ENCODE measurements around the gene FAM20B.
A peak's percentile ranks its signal among the peaks of the same experiment; 100 is the strongest.
"Not testable (repeated sequence)": the region's sequence is repeated elsewhere in the genome, so short reads cannot be mapped to it uniquely, and the experiment has no call there.

FAM20B gene

DNA sequence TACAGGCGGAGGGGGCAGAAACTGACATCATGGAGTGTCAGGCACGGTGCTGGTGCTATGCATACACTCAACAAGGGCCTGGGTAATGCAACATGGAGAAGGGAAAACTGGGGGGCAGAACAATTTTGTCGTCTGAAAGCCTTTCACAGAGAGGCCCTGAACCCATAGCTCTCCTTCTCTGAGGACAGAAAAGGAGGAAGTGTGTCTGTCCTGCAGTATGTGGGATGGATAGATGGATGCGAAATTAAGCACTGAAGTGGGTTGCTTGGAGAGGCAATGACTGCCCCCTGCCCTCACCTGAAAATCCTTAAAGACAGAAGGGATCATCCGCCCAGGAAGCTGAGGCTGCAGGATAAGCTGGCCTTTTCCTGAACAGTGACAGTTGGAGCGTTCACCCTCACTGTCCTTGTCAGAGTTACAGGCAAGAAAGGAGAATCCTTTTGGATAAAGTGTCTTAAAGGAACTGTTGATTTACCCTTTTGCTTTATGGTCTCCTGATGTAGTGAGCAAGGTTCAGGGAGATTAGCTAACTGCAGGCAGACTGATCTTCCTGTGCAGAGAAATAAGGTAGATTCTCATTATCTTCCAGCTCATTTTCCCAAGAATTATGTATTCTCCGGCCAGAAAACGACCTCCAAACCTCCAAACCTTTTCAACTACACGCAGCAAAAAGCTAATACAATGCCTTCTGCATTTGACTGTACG lies 1.6 kb upstream of the FAM20B start:
- DNase-seq (ENCODE audit: low read depth, low spot score): no peak

DNA sequence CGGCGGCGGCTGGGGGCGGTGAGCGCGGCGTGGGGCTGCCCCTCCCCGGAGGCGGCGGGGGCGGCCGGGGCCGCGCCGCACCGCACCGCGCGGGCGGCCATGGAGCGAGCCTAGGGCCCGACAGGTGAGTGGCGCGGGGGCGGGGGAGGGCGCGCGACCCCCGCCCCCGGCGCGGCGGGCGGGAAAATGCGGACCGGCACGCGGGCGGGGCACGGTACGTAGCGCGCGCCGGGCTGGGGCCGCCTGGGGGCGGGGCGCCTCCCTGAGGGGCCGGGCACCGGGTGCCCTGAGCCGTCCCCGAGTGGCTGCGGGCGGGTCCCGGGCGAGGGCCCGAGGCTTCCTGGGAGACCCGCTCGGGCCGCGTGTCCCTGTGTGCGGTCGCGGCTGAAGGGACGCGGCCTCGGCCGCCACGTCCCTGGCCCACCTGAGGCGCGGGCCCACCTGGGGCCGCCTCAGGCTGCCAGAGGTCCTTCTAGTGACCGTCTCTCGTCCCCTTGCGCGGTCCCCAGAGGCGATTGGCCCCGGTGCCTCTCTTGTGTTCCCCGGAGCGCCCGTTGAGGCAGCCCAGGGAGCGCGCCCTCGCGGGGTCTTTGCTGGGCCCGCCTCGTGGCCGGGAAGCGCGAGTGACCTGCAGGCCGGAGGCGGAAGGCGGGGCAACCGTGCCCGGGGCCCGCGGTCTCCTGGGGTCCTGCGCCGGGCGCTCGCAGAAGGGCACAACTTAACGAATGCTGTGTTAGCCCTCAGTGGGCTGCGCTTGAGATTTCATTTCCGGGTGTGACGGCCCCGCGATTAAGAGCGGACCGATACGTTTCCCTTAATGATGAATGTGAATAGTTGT lies 500 bp downstream of the FAM20B start:
- peak; percentile 80 for DNase-seq (ENCODE audit: low read depth, low spot score)

DNA sequence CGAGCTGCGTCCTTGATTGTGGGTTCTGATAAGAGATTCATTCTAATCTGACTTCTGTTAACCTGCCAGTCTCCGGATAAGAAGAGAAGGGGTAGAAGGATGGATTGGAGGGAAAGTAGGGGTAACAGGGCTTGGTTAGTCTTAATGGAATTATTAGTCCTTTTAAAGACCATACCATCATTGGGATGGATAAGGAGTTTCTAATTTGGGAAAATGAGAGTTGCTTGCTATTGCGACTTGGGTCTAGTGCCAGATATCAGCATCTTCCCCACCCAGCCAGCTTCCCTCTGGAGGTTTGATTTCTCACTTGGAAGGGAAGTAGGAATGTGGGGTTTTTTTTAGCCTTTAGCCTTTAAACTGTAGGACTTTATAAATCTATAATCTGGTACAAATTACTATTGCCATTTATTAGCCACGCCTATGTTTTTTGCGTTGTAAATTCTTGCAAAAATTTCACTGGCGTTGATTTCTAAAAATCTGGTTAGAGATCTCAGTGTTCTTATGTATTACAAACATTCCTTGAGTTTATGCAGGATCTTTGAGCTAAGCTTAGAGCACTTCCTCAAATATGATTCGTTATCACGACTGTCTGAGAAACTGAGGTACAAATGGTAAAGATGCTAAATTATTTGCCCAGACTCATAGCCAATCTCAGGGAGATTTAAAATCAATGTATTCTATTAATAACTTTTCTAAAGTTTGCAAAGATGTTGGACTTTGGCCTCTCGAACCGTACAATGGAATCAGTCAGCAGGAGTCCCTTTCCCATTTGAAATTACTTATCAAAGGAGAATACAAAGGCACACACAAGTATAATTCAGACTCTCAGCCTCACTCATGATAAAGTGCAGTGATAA lies 1.3 kb downstream of the FAM20B start:
- DNase-seq (ENCODE audit: low read depth, low spot score): no peak

DNA sequence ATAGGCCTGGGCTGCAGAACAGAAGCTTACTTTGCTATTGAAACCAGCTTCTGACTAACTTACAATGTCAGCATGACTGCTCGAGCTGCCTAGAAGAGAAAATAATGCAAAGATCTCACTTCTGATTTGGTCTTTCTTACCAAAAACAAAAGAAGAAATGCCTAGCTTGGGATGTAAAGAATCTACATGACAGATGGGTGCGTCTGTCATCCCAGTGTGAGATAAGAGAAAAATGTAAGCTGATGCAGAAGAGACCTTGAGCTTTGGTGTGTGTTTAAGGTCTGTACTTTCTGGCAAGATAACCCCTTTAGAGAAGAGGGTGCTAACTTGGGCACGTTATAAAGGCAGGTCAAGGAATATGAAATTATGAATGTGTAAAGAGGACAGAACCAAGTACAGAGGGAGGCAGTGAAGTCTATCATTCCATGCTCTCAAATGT lies 3.6 kb downstream of the FAM20B start:
- no peak for DNase-seq (ENCODE audit: low read depth, low spot score)

DNA sequence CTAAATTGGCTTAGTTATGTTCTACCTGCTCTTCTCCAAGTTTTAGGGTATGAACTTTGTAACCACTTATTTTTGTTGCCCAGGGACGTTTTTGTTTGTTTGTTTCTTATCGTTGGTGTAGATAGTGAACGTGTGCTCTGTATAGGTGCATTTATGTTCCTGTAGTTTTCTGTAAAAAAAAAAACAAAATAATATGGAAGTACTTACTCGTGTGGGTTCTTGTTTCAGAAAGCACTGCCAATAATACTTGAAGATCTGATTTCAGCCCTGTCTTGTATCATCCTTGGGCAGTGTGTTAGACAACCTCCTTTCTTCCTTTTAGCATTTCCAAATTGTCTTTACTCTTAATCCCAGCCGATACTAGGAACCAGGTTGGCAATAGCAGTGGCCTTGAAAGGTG lies 4.4 kb downstream of the FAM20B start:
- no peak for DNase-seq (ENCODE audit: low read depth, low spot score)

DNA sequence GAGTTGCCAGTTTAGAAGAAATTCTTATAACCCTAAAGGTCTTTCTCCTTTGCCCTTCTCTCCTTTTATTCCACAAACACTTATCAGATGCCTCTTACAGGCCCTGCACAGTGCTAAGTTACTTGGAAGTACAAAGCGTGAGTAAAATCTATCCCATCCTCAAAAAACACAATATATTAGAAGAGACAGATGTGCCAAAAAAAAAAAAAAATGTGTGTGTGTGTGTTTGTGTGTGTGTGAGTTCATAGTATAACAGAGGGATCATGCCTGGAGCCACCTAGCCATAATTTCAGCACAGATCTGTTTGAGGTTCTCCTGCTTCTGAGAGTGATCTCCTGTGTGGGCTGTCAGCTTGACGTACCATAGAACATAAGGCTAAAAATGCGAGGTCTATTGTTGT lies 5.0 kb downstream of the FAM20B start:
- no peak for DNase-seq (ENCODE audit: low read depth, low spot score)

DNA sequence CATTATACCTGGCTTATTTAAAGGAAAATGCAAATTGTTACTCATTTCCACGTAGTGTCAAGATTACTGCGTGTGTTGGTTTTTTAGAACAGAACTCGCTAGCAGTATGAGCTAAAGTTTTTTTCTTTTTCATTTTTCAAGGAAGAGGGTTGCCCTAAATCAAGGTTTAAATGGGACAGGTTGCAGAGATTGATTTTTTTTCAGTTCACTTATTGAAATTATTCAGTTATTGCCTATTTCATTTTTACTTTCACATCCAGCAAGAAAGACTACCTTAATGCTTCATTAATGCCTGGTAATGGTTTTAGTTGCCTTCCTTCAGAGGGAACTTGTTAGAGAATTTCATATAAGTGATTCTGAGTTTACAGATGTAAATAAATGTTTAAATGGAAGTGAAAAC lies 5.6 kb downstream of the FAM20B start:
- no peak for DNase-seq (ENCODE audit: low read depth, low spot score)

DNA sequence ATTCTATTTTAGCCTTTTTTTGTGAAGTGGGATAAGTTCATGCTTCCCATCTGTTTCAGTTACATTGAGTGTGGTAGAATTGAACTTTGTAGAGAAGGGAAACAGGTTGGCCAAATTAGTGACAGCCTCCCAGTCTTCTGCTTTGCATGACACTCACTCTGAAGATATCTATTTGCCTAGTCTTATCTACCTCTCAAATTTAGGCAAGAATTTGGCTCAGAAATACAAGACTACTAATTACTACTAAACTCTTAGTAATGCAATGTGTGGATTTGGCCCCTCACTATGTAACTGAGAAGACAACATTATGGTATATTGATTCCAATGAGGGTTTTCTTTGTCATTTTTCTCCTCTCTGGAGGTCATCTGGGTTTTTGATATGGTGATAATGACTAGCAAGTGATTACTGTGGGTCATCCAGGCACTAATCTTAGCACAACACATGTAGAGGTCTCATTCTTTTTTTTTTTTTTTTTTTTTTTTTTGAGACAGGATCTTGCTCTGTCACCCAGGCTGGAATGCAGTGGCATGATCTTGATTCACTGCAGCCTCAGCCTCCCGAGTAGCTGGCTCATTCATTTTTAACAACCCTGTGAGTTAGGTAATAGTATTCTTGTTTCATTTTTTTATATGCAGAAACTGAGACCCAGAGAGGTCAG lies 6.3 kb downstream of the FAM20B start:
- no peak for DNase-seq (ENCODE audit: low read depth, low spot score)

DNA sequence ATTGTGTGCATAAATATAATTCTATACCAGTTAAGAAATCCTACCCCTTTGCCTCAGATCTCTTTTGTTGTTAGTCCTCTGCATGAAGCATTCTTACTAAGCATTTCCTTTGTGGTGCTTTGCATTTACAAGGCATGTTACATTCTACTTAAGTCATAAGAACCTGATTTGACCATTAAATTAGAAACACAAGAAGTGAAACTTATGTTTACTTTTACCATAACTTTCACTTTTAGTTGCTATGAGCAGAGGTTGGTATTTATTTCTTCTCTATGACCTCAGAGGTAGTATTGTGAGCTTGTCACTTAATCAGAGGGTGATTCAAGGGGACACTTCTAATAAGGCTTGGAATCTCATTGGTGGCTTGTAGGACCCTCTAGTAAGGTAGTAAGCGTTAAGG lies 9.0 kb downstream of the FAM20B start:
- no peak for DNase-seq (ENCODE audit: low read depth, low spot score)

DNA sequence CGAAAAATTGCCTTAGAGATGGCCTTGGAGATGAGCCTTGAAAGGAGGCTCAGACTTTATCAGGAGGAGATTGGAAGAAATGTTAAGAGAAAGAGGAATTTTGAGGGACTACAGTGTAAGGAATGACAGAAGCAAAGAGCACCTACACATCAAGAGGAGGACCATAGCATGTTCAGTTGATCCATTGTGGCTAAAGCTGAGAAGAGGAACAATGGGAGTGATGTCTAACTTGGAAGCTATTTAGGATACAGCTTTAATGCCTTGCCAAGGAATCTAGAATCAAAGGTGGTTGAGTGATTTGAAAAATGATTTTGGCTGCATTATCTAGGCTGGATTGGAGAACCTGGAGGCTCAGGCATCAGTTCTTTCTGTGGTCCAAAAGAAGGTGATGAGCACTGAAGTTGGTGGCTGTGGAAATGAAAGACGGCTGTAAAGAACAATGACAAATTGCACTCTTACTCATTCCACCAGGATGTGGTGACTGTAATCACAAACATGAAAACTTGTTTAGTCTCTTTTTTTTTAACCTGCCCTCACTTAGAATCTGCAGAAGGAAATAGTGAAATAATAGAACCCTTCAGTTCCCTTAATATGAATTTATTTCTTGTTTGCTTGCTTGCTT lies 11.3 kb downstream of the FAM20B start:
- peak; percentile 51 for DNase-seq (ENCODE audit: low read depth, low spot score)

DNA sequence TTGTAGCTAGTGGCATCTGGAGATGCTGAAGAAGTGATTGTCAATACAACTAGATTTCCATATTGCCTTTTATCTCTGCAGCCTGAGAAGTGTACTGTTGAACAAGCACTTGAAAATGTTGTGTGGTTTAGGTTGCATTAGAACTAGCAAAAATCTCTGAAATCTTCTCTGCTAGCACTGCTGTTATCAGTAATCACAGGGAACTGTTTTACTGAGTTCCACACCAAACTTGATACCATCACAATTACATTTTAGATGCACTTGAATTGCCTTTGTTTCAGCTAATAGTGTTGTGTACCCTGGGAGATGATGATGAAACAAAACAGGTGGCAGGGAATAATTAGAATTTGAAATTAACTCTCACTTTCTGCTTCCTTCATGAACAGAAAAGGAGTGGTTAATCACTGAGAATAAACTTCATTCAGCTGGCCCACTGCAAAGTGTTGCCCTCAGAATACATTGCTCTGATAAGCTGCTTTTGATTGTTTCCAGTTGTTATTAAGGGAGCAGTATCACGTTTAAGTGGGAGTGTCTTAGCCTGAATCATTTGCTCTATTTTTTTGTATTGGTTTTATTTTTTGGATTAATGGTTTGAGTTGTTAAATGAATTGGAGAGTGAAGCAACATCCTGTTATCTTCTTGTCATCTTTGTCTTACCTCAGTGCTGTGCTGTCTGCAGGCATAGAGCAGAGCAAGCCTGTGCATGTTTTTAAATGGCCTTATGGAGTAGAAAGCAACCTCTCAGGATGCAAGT lies 13.0 kb downstream of the FAM20B start:
- no peak for DNase-seq (ENCODE audit: low read depth, low spot score)

DNA sequence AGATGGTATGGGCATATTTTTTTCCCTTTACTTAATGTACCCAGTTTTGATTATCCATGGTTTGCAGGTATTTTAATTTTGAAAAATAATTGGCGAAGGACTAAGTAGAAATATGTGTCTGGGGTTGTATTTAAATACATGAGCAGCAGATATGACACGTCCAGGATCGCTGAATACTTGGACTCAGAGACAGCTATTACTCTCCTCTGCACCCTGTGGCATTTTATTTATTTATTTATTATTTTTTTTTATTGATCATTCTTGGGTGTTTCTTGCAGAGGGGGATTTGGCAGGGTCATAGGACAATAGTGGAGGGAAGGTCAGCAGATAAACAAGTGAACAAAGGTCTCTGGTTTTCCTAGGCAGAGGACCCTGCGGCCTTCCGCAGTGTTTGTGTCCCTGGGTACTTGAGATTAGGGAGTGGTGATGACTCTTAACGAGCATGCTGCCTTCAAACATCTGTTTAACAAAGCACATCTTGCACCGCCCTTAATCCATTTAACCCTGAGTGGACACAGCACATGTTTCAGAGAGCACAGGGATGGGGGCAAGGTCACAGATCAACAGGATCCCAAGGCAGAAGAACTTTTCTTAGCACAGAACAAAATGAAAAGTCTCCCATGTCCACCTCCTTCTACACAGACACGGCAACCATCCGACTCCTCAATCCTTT lies 13.9 kb downstream of the FAM20B start:
- not testable (repeated sequence) for DNase-seq (ENCODE audit: low read depth, low spot score)

DNA sequence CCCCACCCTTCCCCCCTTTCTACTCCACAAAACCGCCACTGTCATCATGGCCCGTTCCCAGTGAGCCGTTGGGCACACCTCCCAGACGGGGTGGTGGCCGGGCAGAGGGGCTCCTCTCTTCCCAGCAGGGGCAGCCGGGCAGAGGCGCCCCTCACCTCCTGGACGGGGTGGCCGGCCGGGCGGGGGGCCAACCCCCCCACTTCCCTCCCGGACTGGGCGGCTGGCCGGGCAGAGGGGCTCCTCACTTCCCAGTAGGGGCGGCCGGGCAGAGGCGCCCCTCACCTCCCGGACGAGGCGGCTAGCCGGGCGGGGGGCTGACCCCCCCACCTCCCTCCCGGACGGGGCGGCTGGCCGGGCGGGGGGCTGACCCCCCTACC lies 14.5 kb downstream of the FAM20B start:
- not testable (repeated sequence) for DNase-seq (ENCODE audit: low read depth, low spot score)

DNA sequence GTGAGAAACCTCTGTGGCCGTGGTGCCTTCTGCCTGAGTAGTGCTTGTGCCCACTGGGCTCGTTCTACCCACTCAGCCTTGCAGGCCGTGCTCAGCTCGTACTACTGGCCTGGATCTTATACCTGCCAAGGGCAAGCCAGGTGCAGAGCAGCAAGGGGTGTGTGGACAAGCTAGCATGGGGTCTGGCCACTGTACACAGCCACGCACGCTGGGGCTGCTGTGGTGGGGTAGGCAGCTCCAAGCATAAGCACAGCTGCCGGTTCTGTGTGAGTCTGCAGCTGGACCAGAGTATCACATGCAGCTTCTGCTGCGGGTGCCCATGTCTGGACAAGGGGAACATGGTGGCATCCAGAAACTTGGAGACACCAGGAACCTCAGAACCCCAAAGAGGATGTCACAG lies 16.4 kb downstream of the FAM20B start:
- DNase-seq (ENCODE audit: low read depth, low spot score): no peak

DNA sequence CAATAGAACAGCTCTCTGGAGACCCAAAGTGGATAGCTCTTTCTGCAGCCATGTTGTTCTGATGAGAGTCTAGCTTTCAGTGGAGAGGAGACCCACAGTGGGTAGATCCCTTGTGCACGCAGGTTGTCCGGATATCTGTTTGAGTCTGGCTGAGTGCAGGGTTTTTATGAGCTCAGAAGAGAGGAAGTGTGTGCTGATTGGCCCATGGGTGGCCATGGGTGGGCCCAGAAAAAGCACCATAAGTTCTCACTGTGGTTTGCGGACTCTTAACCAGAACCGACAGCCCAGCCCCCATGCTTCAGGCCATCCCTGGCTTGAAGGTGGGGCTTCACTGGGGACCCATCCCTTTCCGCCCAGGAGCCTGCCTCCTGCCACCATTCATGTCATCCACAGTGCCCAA lies 17.0 kb downstream of the FAM20B start:
- no peak for DNase-seq (ENCODE audit: low read depth, low spot score)

DNA sequence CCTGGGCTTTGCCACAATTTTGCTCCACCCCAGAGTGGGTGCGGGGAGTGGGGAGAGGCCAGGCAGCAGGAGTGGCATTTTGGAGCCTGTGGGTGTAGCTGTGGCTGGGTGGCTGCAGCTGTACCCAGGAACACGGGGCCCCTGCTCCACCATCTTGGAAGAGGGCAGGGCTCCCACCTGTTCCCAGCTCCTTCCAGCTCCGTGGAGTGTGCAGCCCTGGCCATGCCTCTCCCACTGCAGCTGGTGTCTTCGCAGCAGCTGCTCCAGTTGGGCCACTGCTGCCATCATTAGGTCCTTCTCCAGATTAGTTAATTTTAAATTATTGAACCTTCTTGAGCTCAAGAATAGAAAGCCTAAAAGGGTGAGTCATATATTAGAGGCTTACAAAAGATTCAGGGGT lies 17.6 kb downstream of the FAM20B start:
- no peak for DNase-seq (ENCODE audit: low read depth, low spot score)

DNA sequence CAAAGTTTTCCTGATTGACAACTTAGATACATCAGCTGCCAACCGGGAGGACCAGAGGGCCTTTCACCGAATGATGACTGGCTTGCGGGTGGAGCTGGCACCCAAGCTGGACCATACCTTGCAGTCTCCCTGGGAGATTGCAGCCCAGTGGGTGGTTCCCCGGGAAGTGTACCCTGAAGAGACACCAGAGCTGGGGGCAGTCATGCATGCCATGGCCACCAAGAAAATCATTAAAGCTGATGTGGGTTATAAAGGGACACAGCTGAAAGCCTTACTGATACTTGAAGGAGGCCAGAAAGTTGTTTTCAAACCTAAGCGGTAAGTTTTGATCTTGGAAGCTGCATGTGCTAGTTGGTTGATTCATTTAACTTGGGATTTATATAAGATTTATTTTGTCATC lies 18.2 kb downstream of the FAM20B start:
- DNase-seq (ENCODE audit: low read depth, low spot score): no peak

DNA sequence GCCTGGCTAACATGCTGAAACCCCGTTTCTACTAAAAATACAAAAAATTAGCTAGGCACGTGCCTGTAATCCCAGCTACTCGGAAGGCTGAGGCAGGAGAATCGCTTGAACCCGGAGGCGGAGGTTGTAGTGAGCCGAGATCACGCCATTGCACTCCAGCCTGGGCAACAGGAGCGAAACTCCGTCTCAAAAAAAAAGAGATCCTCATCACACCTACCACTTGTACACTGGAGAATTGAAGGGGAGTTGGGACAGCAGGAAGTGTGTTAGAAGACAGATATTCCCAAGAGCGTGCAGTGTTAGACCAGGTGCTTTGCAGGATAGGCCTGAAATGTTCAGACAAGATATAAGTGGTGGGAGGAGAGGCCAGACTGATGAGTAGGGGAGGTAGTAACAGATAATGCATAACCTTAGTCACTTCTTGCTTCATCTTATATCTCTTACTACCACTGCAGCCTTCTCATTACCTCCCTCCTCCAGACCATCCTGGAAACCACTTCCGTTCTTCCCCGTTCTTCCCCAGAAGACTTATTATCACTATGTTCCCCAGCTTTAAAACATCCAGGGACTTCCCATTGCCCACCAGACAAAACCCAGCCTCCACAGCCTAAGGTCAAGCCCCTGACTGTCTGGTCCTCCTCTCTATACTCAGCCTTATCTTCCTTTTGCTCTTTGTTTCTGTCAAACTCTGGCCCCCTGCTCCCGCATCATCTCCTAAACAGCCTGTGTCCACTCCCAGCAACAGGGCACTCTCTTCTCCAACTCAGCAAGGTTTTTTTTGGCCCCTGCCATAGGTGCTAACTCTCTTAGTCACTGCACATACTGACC lies 21.3 kb downstream of the FAM20B start:
- peak; percentile 47 for DNase-seq (ENCODE audit: low read depth, low spot score)

DNA sequence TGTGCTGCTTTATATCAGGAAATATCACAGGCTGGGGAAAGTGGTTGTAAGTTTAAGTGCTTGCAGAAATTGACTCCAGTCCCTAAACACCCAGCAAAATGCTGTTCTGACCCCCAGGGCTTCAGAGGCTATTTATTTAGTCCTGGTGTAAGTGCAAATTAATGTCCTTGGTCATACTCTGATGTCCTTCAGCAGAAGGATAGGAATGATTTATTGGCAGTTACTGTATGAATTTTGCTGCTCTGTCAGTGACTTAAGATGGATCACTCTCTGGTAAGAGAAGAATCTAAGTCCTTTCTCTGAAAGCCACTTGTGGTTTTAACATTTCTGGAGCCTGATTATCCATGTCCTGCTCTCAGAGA lies 21.9 kb downstream of the FAM20B start:
- peak; percentile 13 for DNase-seq (ENCODE audit: low read depth, low spot score)

Measured in astrocyte of the hippocampus (primary cell).